ENCODE data around the gene MEG3.

The MEG3 gene

GRCh38 chr14:100778951-100779690 lies 46.8 kb upstream of the MEG3 start:
- H3K27me3 ChIP-seq (replicated peaks; ENCODE audit: control insufficient read depth, insufficient read depth, low read length): no peaks in the 10 kb centered on the region; the same call in 1 of the 2 replicates

GRCh38 chr14:100779691-100780080 lies 46.2 kb upstream of the MEG3 start:
- TF ChIP-seq CTCF (IDR thresholded peaks at IDR 0.05; ENCODE audit: insufficient read depth, low read length, poor library complexity, severe bottlenecking): no peak
- no peaks in the 10 kb centered on the region for H3K36me3 ChIP-seq (ENCODE audit: control insufficient read depth, insufficient read depth, low read length)
- no peaks in the 10 kb centered on the region; the same call in 1 of the 2 replicates for H3K27me3 ChIP-seq (replicated peaks; ENCODE audit: control insufficient read depth, insufficient read depth, low read length)
- no peak for DNase-seq (ENCODE audit: extremely low read depth, insufficient read length)
- no peak overlapping the region for H3K4me3 ChIP-seq (replicated peaks; ENCODE audit: low read depth, low read length)

More at GRCh38 chr14:100778951-100779690, 46.8 kb upstream of the MEG3 start:
- Histone ChIP-seq H3K4me3 (replicated peaks; ENCODE audit: low read depth, low read length) (no peak overlapping the region), H3K36me3 (ENCODE audit: control insufficient read depth, insufficient read depth, low read length) (no peaks in the 10 kb centered on the region)
- no peak for DNase-seq (ENCODE audit: extremely low read depth, insufficient read length)
- TF ChIP-seq CTCF (IDR thresholded peaks at IDR 0.05; ENCODE audit: insufficient read depth, low read length, poor library complexity, severe bottlenecking): no peak

GRCh38 chr14:100780246-100780645 lies 45.7 kb upstream of the MEG3 start:
- no peaks in the 10 kb centered on the region for H3K36me3 ChIP-seq (ENCODE audit: control insufficient read depth, insufficient read depth, low read length)
- no peak for TF ChIP-seq CTCF (IDR thresholded peaks at IDR 0.05; ENCODE audit: insufficient read depth, low read length, poor library complexity, severe bottlenecking)
- DNase-seq (ENCODE audit: extremely low read depth, insufficient read length): no peak
- H3K4me3 ChIP-seq (replicated peaks; ENCODE audit: low read depth, low read length): no peak overlapping the region
- H3K27me3 ChIP-seq (replicated peaks; ENCODE audit: control insufficient read depth, insufficient read depth, low read length): no peaks in the 10 kb centered on the region; the same call in 1 of the 2 replicates

GRCh38 chr14:100780646-100781355 lies 45.1 kb upstream of the MEG3 start:
- H3K4me3 ChIP-seq (replicated peaks; ENCODE audit: low read depth, low read length): no peak overlapping the region
- no peak for TF ChIP-seq CTCF (IDR thresholded peaks at IDR 0.05; ENCODE audit: insufficient read depth, low read length, poor library complexity, severe bottlenecking)
- no peaks in the 10 kb centered on the region for H3K36me3 ChIP-seq (ENCODE audit: control insufficient read depth, insufficient read depth, low read length)
- no peaks in the 10 kb centered on the region; the same call in 1 of the 2 replicates for H3K27me3 ChIP-seq (replicated peaks; ENCODE audit: control insufficient read depth, insufficient read depth, low read length)
- DNase-seq (ENCODE audit: extremely low read depth, insufficient read length): no peak

- no peak for TF ChIP-seq CTCF (IDR thresholded peaks at IDR 0.05; ENCODE audit: insufficient read depth, low read length, poor library complexity, severe bottlenecking)
- Histone ChIP-seq H3K36me3 (ENCODE audit: control insufficient read depth, insufficient read depth, low read length) (no peaks in the 10 kb centered on the region), H3K27me3 (replicated peaks; ENCODE audit: control insufficient read depth, insufficient read depth, low read length) (no peaks in the 10 kb centered on the region; the same call in 1 of the 2 replicates), H3K4me3 (replicated peaks; ENCODE audit: low read depth, low read length) (no peak overlapping the region)
- DNase-seq (ENCODE audit: extremely low read depth, insufficient read length): no peak
Observed at GRCh38 chr14:100781952-100782351, 44.0 kb upstream of the MEG3 start.

All from GM06990 (cell line).